Kidney (tissue), 22 donors: ENCODE data around the gene SHPK. TPM values are rescaled to one million over a fixed set of nuclear protein-coding genes. Genes with fewer than 3 reads are reported as not detected.

Experiments
- DNase-seq, 5 donors: peaks; one replicate each; pipeline ENCODE4 v3.0.0-alpha.2; 2013 to 2020
- FAIRE-seq: peaks from 2 replicates; lab custom pipeline; 2012; peaks lifted over from hg19 to GRCh38; lab: Jason Lieb, UNC
- H3K27ac ChIP-seq, 2 donors: one replicate each; pipeline ENCODE4 v1.7.0; 2013; ENCODE audit warnings: low read depth in 2 of 2, low read length in 2 of 2, inconsistent platforms in 1 of 2
- H3K27me3 ChIP-seq: one replicate; pipeline ENCODE4 v1.7.1; 2013; ENCODE audit warnings: low read length, inconsistent platforms; ENCODE audit not compliant: control insufficient read depth, insufficient read depth
- H3K36me3 ChIP-seq, 3 donors: one replicate each; pipeline versions ENCODE4 v1.7.0 to v1.7.1; 2013; ENCODE audit warnings: low read length in 3 of 3, control low read depth in 1 of 3, inconsistent platforms in 1 of 3; ENCODE audit not compliant: insufficient read depth in 3 of 3, control insufficient read depth in 2 of 3
- H3K4me1 ChIP-seq, 3 donors: one replicate each; pipeline versions ENCODE4 v1.7.0 to v1.7.1; 2013; ENCODE audit warnings: low read length in 3 of 3, inconsistent platforms in 1 of 3, low read depth in 1 of 3; ENCODE audit not compliant: control insufficient read depth in 2 of 3, insufficient read depth in 2 of 3
- H3K4me3 ChIP-seq, 3 donors: one replicate each; pipeline versions ENCODE4 v1.7.0 to v1.8.1; 2013; ENCODE audit warnings: low read length in 3 of 3, control low read depth in 1 of 3, inconsistent platforms in 1 of 3
- H3K9ac ChIP-seq, 3 donors: one replicate each; pipeline versions ENCODE4 v1.7.0 to v1.7.1; 2013; ENCODE audit warnings: low read length in 3 of 3, control low read depth in 1 of 3, inconsistent platforms in 1 of 3
- H3K9me3 ChIP-seq, 3 donors: one replicate each; pipeline versions ENCODE4 v1.7.0 to v1.7.1; 2013; ENCODE audit warnings: low read length in 3 of 3, control low read depth in 1 of 3, inconsistent platforms in 1 of 3; ENCODE audit not compliant: control insufficient read depth in 2 of 3, insufficient read depth in 1 of 3
- CTCF ChIP-seq: IDR thresholded peaks from 3 replicates; pipeline ENCODE4 v1.5.1; 2012; ENCODE audit warnings: mild to moderate bottlenecking, moderate library complexity, borderline replicate concordance; ENCODE audit not compliant: insufficient read depth; ENCODE audit errors: extremely low read depth
- intact Hi-C: fragments of 100-400 bp; cut with DNase I; formaldehyde crosslinking; loops from one replicate; pipeline ENCODE4 v1.11.1; 2022
- long read RNA-seq, 10 donors: library from polyadenylated mRNA in 1 of 10; unstranded in 1 of 10; transcript quantifications; one replicate each; pipeline ENCODE4 v2.0.0 and lab custom pipeline, GENCODE V29; 2021 to 2026
- polyA plus RNA-seq: library from polyadenylated mRNA; stranded (reverse); fragments of 350-450 nt; fragmentation: Illumina TruSeq; extraction: RNeasy Lipid Tissue Mini Kit (QIAGEN cat#74804); gene quantifications from one replicate; pipeline ENCODE4 v1.2.3, GENCODE V29; 2014; ENCODE audit warnings: low read depth, low replicate concordance; ENCODE audit not compliant: insufficient read depth
- total RNA-seq: library from RNA; stranded (reverse); fragmentation: NEBNext Ultra II Directional; extraction: Animal tissue kit (Norgen Biotek cat#: 25700); gene quantifications from one replicate; pipeline ENCODE4 v1.2.1, GENCODE V29; 2021
- donor health status: control.
- donor health status: control.
- donor health status: control.
- donor health status: control.
- donor health status: control.
- donor health status: DM: yes; HTN: yes; CAD: no.
- donor health status: Normal renal cell carcinoma (clear cell type).

SHPK gene
- total RNA-seq, result 17.5 TPM
- 9.2 TPM for polyA plus RNA-seq
- long read RNA-seq, donor 1, partial matches to known transcripts, result 0 of 1 reads
- long read RNA-seq, donor 1, other reads (novel, unspliced or antisense), result 0 of 1 reads
- long read RNA-seq, donor 2, transcript SHPK-201 (7 exons, 3,838 nt), result major isoform, 5 of 5 reads
- long read RNA-seq, donor 2, partial matches to known transcripts, result 0 of 5 reads
- long read RNA-seq, donor 2, other reads (novel, unspliced or antisense), result 0 of 5 reads
- long read RNA-seq, donor 3, partial matches to known transcripts, result 0 of 2 reads
- long read RNA-seq, donor 3, other reads (novel, unspliced or antisense), result 0 of 2 reads
- long read RNA-seq, donor 4, transcript SHPK-201 (7 exons, 3,838 nt), result major isoform, 5 of 5 reads
- long read RNA-seq, donor 4, partial matches to known transcripts, result 0 of 5 reads
- long read RNA-seq, donor 4, other reads (novel, unspliced or antisense), result 0 of 5 reads
- long read RNA-seq, donor 5, result 0 reads
- long read RNA-seq, donor 6, result 0 reads
- long read RNA-seq, donor 7, transcript SHPK-201 (7 exons, 3,838 nt), result major isoform, 14 of 22 reads
- long read RNA-seq, donor 7, partial matches to known transcripts, result 8 of 22 reads
- long read RNA-seq, donor 7, other reads (novel, unspliced or antisense), result 0 of 22 reads
- long read RNA-seq, donor 8, partial matches to known transcripts, result 0 of 3 reads
- long read RNA-seq, donor 8, other reads (novel, unspliced or antisense), result 0 of 3 reads
- long read RNA-seq, donor 9, partial matches to known transcripts, result 0 of 1 reads
- long read RNA-seq, donor 9, other reads (novel, unspliced or antisense), result 0 of 1 reads
- long read RNA-seq, donor 10, partial matches to known transcripts, result 0 of 1 reads
- long read RNA-seq, donor 10, other reads (novel, unspliced or antisense), result 0 of 1 reads

- no peak for FAIRE-seq
- intact Hi-C loops, result no loop called here
- no peak for TF ChIP-seq CTCF
- H3K9me3 ChIP-seq, result no peaks in the 10 kb centered on the region
- DNase-seq, result peak; percentile 98 to 99 (median 98)
- H3K4me3 ChIP-seq, result peak within 1 kb of the TSS; percentile 66 to 87 (median 83)
- peak within 1 kb of the TSS; percentile 53 to 85 (median 84) for H3K9ac ChIP-seq
- peak within 1 kb of the TSS; percentile 98 to 99 for H3K27ac ChIP-seq
- H3K4me1 ChIP-seq, result peaks cover 0 to 18% (median 3%) of the 10 kb centered on the region in 3 donors
- no peaks in the 10 kb centered on the region for H3K27me3 ChIP-seq
- H3K36me3 ChIP-seq, result peaks cover 2 to 4% (median 4%) of the 10 kb centered on the region in 3 donors
Observed at GRCh38 chr17:3636154-3636907, at the start of gene SHPK, which contains the start of gene CTNS. Gene SHPK (minus strand): TSS chr17:3636250. CDS start chr17:3636219, 31 bp downstream. Gene CTNS (plus strand): TSS chr17:3636760. CDS start chr17:3640207, 3,447 bp downstream.

- Histone ChIP-seq H3K27me3 (peaks cover 3% of the 10 kb centered on the region), H3K9me3 (no peaks in the 10 kb centered on the region), H3K4me1 (no peaks in the 10 kb centered on the region), H3K27ac (no peak overlapping the region), H3K4me3 (no peak overlapping the region), H3K36me3 (no peaks in the 10 kb centered on the region), H3K9ac (no peak overlapping the region)
- intact Hi-C loops, result no loop called here
- no peak for FAIRE-seq
- DNase-seq, result peak in 1 of 5 donors; percentile 33
- TF ChIP-seq CTCF, result no peak
Observed at GRCh38 chr17:3685174-3685573, 49.1 kb upstream of the SHPK start.

- Histone ChIP-seq H3K9ac (no peak overlapping the region), H3K36me3 (no peaks in the 10 kb centered on the region), H3K27ac (no peak overlapping the region), H3K9me3 (no peaks in the 10 kb centered on the region), H3K4me1 (no peaks in the 10 kb centered on the region), H3K4me3 (no peak overlapping the region), H3K27me3 (peaks cover 3% of the 10 kb centered on the region)
- no peak for FAIRE-seq
- intact Hi-C loops, result no loop called here
- DNase-seq, result peak in 1 of 5 donors; percentile 62
- TF ChIP-seq CTCF, result peak; percentile 83
Observed at GRCh38 chr17:3683054-3683511, 47.0 kb upstream of the SHPK start.
